ENCODE measurements around the gene LTK. TPM values are rescaled to one million over a fixed set of nuclear protein-coding genes. Genes with fewer than 3 reads are reported as not detected.
A peak's percentile ranks its signal among the peaks of the same experiment; 100 is the strongest.

Gene LTK
- total and polyA plus RNA-seq, 8 donors = 1.2 to 25.2 (median 6.5) TPM

- H3K4me3 ChIP-seq = peak overlapping the region; percentile 3 to 45 (median 31)
- H3K27me3 ChIP-seq = peaks cover 4 to 69% (median 23%) of the 10 kb centered on the region in 3 donors
- H3K9me3 ChIP-seq = no peaks in the 10 kb centered on the region
- intact Hi-C loops (cut with DNase I; ENCODE audit: low total_unique reads) = no loop called here
- peaks cover 0 to 13% (median 5%) of the 10 kb centered on the region in 4 donors for H3K36me3 ChIP-seq
- H3K4me1 ChIP-seq = peaks cover 14 to 30% (median 23%) of the 10 kb centered on the region in 4 donors
- H3K27ac ChIP-seq = no peak overlapping the region
- TF ChIP-seq POLR2A (IDR thresholded peaks at IDR 0.05) = no peak
- no peak for TF ChIP-seq POLR2AphosphoS5 (IDR thresholded peaks at IDR 0.05)
- TF ChIP-seq EP300 (IDR thresholded peaks at IDR 0.05) = no peak
- no peak for TF ChIP-seq CTCF (IDR thresholded peaks at IDR 0.05)
- DNase-seq = peak in 1 of 2 donors; percentile 40
- 40 to 63% (median 49%) methylated on average over 36 to 64 of the region's 64 CpGs for WGBS, 5 donors
Observed at GRCh38 chr15:41501931-41502794, 11.5 kb downstream of the LTK start.

GRCh38 chr15:41501191-41501917, 12.3 kb downstream of the LTK start:
- DNase-seq = peak in 1 of 2 donors; percentile 56
- no peak for TF ChIP-seq POLR2AphosphoS5 (IDR thresholded peaks at IDR 0.05)
- TF ChIP-seq CTCF (IDR thresholded peaks at IDR 0.05) = no peak
- TF ChIP-seq POLR2A (IDR thresholded peaks at IDR 0.05) = no peak
- TF ChIP-seq EP300 (IDR thresholded peaks at IDR 0.05) = no peak
- Histone ChIP-seq H3K4me3 (peak overlapping the region in 3 of 4 donors; percentile 25 to 45 (median 37)), H3K36me3 (peaks cover 0 to 13% (median 5%) of the 10 kb centered on the region in 4 donors), H3K4me1 (peaks cover 19 to 38% (median 29%) of the 10 kb centered on the region in 4 donors), H3K9me3 (no peaks in the 10 kb centered on the region), H3K27me3 (peaks cover 4 to 77% (median 23%) of the 10 kb centered on the region in 3 donors), H3K27ac (no peak overlapping the region)
- 37 to 51% (median 49%) methylated on average over 32 to 56 of the region's 56 CpGs for WGBS, 5 donors
- intact Hi-C loops (cut with DNase I; ENCODE audit: low total_unique reads) = no loop called here

- Histone ChIP-seq H3K9me3 (no peaks in the 10 kb centered on the region), H3K4me1 (peaks cover 38 to 57% (median 50%) of the 10 kb centered on the region in 4 donors), H3K27ac (no peak overlapping the region), H3K4me3 (no peak overlapping the region), H3K27me3 (peaks cover 4 to 92% (median 36%) of the 10 kb centered on the region in 3 donors), H3K36me3 (peaks cover 0 to 13% (median 5%) of the 10 kb centered on the region in 4 donors)
- TF ChIP-seq POLR2A (IDR thresholded peaks at IDR 0.05) (no peak), POLR2AphosphoS5 (IDR thresholded peaks at IDR 0.05) (no peak), EP300 (IDR thresholded peaks at IDR 0.05) (no peak), CTCF (IDR thresholded peaks at IDR 0.05) (no peak)
- DNase-seq = no peak
- intact Hi-C loops (cut with DNase I; ENCODE audit: low total_unique reads) = no loop called here
- 86 to 97% (median 93%) methylated on average over 6 of the region's 6 CpGs for WGBS, 5 donors
Observed at GRCh38 chr15:41499109-41499851, 14.3 kb downstream of the LTK start.

- intact Hi-C loops (cut with DNase I; ENCODE audit: low total_unique reads) = no loop called here
- TF ChIP-seq CTCF (IDR thresholded peaks at IDR 0.05) = no peak
- Histone ChIP-seq H3K4me3 (no peak overlapping the region), H3K9me3 (no peaks in the 10 kb centered on the region), H3K36me3 (peaks cover 0 to 12% (median 5%) of the 10 kb centered on the region in 4 donors), H3K4me1 (peaks cover 43 to 58% (median 52%) of the 10 kb centered on the region in 4 donors), H3K27me3 (peaks cover 4 to 92% (median 40%) of the 10 kb centered on the region in 3 donors), H3K27ac (no peak overlapping the region)
- WGBS, 5 donors = 80 to 94% (median 86%) methylated on average over 2 of the region's 2 CpGs
- no peak for DNase-seq
Observed at GRCh38 chr15:41498657-41499056, 15.0 kb downstream of the LTK start.

All from stomach (tissue), 9 donors.